CD4-positive, CD25-positive, alpha-beta regulatory T cell (primary cell): ENCODE results near the gene TAP1. TPM values are rescaled to one million over a fixed set of nuclear protein-coding genes. Genes with fewer than 3 reads are reported as not detected.
"Not testable (repeated sequence)": the region's sequence is repeated elsewhere in the genome, so short reads cannot be mapped to it uniquely, and the experiment has no call there.

Source experiments
- ATAC-seq, 2 donors: fragments of 150-1000 bp; cut with Tn5 transposase; one replicate each; pipeline ENCODE4 v1.10.0; 2021; ENCODE audit warnings: low read depth in 2 of 2, moderate number of reproducible peaks in 2 of 2, moderate library complexity in 1 of 2
- DNase-seq, 3 donors: peaks; one replicate each; pipeline versions ENCODE4 v3.0.0 to v3.0.0-alpha.2; 2012 to 2022; ENCODE audit warnings: mixed read lengths in 1 of 3
- H3K27ac ChIP-seq: one replicate; pipeline ENCODE4 v1.7.0; 2013; ENCODE audit warnings: mild to moderate bottlenecking, low read length; ENCODE audit not compliant: insufficient read depth, poor library complexity, severe bottlenecking
- H3K27me3 ChIP-seq: one replicate; pipeline ENCODE4 v1.7.0; 2013; ENCODE audit warnings: low read length; ENCODE audit not compliant: control insufficient read depth, insufficient read depth
- H3K36me3 ChIP-seq: one replicate; pipeline ENCODE4 v1.7.0; 2013; ENCODE audit warnings: mild to moderate bottlenecking, low read length, moderate library complexity; ENCODE audit not compliant: control insufficient read depth, insufficient read depth
- H3K4me1 ChIP-seq: 2 replicates; pipeline ENCODE4 v1.7.0; 2013; ENCODE audit warnings: mild to moderate bottlenecking, low read length; ENCODE audit not compliant: insufficient read depth, control insufficient read depth, poor library complexity, severe bottlenecking
- H3K4me3 ChIP-seq: one replicate; pipeline ENCODE4 v1.7.0; 2013; ENCODE audit warnings: low read depth, mild to moderate bottlenecking, low read length, moderate library complexity
- H3K9me3 ChIP-seq, 2 experiments: 1 replicate in 1 of 2; 2 replicates in 1 of 2; pipeline ENCODE4 v1.7.0; 2013; ENCODE audit warnings: low read length in 2 of 2, mild to moderate bottlenecking in 1 of 2, moderate library complexity in 1 of 2; ENCODE audit not compliant: control insufficient read depth in 2 of 2
- H3K27ac Mint-ChIP-seq, 3 donors: one replicate each; pipeline ENCODE4 v1.8.0; 2020 to 2022; ENCODE audit warnings: mild to moderate bottlenecking in 3 of 3, mixed read lengths in 3 of 3, moderate library complexity in 2 of 3
- H3K27me3 Mint-ChIP-seq: one replicate; pipeline ENCODE4 v1.8.0; 2022; ENCODE audit warnings: mild to moderate bottlenecking, mixed read lengths
- H3K36me3 Mint-ChIP-seq: one replicate; pipeline ENCODE4 v1.8.0; 2020; ENCODE audit warnings: mixed read lengths
- H3K4me1 Mint-ChIP-seq, 4 donors: one replicate each; pipeline ENCODE4 v1.8.0; 2020 to 2022; ENCODE audit warnings: mixed read lengths in 4 of 4, mild to moderate bottlenecking in 1 of 4
- H3K4me3 Mint-ChIP-seq, 4 donors: one replicate each; pipeline ENCODE4 v1.8.0; 2020 to 2022; ENCODE audit warnings: mild to moderate bottlenecking in 4 of 4, mixed read lengths in 4 of 4, moderate library complexity in 3 of 4
- H3K9me3 Mint-ChIP-seq, 7 donors: one replicate each; pipeline ENCODE4 v1.8.0; 2020 to 2022; ENCODE audit warnings: mixed read lengths in 7 of 7, mild to moderate bottlenecking in 3 of 7, moderate library complexity in 2 of 7
- polyA plus RNA-seq, 4 donors: library from polyadenylated mRNA; unstranded; fragments of 300-500 nt; fragmentation: Illumina TruSeq; gene quantifications; one replicate each; pipeline ENCODE4 v1.2.3, GENCODE V29; 2021
- total RNA-seq: library from RNA; stranded (reverse); gene quantifications from one replicate; pipeline ENCODE4 v1.2.3, GENCODE V29; 2022

Gene TAP1
- total and polyA plus RNA-seq, 5 donors from 2014 or later: 220 to 477 (median 430) TPM

DNA sequence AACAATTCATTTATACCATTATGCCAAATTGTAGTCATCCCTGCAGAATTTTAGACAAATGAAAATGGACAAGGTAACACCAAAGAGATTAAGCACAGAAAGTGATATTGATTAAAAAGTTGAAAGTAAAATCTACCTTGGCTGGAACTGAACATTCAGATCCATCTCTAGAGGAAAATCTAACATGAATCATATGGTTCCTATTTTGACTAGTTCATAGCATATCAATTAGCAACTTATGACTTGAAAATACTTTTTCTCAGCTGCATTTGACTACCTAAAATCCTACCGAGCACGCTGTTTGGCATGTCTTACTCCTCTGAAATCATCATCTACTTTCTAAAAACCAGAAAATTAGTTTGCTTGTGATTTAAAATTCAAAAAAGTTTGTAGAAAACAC lies 23.1 kb upstream of the TAP1 start:
- no peak overlapping the region for H3K4me3 ChIP-seq
- no peak overlapping the region for H3K4me3 Mint-ChIP-seq
- H3K36me3 Mint-ChIP-seq: peaks cover 29% of the 10 kb centered on the region
- ATAC-seq (no peak), DNase-seq (no peak)
- peaks cover 6% of the 10 kb centered on the region for H3K36me3 ChIP-seq
- peaks cover 0 to 4% (median under 1%) of the 10 kb centered on the region in 7 donors for H3K9me3 Mint-ChIP-seq
- H3K4me1 Mint-ChIP-seq: peaks cover 0 to 2% (median 0%) of the 10 kb centered on the region in 4 donors
- peaks cover 0 to 3% of the 10 kb centered on the region in 2 experiments for H3K9me3 ChIP-seq
- no peaks in the 10 kb centered on the region for H3K27me3 ChIP-seq
- H3K27ac Mint-ChIP-seq: no peak overlapping the region
- H3K27me3 Mint-ChIP-seq: peaks cover 32% of the 10 kb centered on the region
- no peak overlapping the region for H3K27ac ChIP-seq
- no peaks in the 10 kb centered on the region for H3K4me1 ChIP-seq

DNA sequence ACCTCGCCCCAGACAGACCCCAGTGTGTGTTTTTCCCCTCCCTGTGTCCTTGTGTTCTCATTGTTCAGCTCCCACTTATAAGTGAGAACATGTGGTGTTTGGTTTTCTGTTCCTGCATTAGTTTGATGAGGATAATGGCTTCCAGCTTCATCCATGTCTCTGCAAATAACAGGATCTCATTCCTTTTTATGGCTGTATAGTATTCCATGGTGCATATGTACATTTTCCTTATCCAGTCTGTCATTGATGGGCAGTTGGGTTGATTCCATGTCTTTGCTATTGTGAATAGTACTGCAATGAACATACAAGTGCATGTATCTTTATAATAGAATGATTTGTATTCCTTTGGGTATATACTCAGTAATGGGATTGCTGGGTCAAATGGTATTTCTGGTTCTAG lies 20.4 kb upstream of the TAP1 start:
- H3K9me3 Mint-ChIP-seq, ATAC-seq, H3K27me3 ChIP-seq, H3K36me3 ChIP-seq, H3K27ac ChIP-seq, H3K4me3 Mint-ChIP-seq, H3K9me3 ChIP-seq, DNase-seq, H3K4me1 ChIP-seq, H3K4me1 Mint-ChIP-seq, H3K4me3 ChIP-seq: not testable (repeated sequence)
- Mint-ChIP-seq H3K36me3 (peaks cover 16% of the 10 kb centered on the region), H3K27ac (peak overlapping the region in 1 of 3 donors; percentile 50), H3K27me3 (peaks cover 36% of the 10 kb centered on the region)

DNA sequence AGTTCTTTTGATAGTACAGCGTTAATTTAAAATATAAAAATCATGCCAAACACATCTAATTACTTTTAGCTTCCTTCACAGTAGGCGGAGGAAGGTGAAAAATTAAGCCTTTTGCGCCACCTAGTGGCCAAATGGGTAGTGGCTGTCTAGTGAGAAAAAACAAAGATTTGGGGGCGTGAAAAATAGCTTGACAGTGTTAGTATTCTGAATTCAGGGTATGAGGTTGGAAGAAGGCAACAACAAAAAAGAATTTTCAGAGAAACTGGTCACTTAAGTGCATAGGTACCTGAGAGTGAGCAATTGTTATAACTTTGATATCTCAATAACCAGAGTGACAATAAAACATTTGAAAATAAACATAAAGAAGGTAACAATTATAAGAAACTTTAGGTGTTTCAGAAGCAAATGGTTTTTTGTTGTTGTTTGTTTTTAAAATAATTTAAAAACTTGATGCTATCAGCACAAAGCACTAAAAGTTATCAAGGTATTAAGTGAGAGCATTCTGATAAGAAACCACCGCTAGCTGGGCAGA lies 14.8 kb upstream of the TAP1 start:
- DNase-seq: peak; percentile 77 to 90 (median 86)
- H3K4me3 ChIP-seq: peak overlapping the region; percentile 34
- no peak overlapping the region for H3K27ac ChIP-seq
- peaks cover 8% of the 10 kb centered on the region for H3K36me3 ChIP-seq
- peaks cover 0 to 4% (median under 1%) of the 10 kb centered on the region in 7 donors for H3K9me3 Mint-ChIP-seq
- H3K27ac Mint-ChIP-seq: peak overlapping the region in 1 of 3 donors; percentile 9
- peak; percentile 79 to 84 for ATAC-seq
- H3K9me3 ChIP-seq: peaks cover 0 to 3% of the 10 kb centered on the region in 2 experiments
- no peaks in the 10 kb centered on the region for H3K27me3 ChIP-seq
- H3K4me1 ChIP-seq: peaks cover 11% of the 10 kb centered on the region
- peaks cover 14% of the 10 kb centered on the region for H3K36me3 Mint-ChIP-seq
- no peak overlapping the region for H3K4me3 Mint-ChIP-seq
- H3K27me3 Mint-ChIP-seq: peaks cover 13% of the 10 kb centered on the region
- H3K4me1 Mint-ChIP-seq: peaks cover 19 to 33% (median 25%) of the 10 kb centered on the region in 4 donors

DNA sequence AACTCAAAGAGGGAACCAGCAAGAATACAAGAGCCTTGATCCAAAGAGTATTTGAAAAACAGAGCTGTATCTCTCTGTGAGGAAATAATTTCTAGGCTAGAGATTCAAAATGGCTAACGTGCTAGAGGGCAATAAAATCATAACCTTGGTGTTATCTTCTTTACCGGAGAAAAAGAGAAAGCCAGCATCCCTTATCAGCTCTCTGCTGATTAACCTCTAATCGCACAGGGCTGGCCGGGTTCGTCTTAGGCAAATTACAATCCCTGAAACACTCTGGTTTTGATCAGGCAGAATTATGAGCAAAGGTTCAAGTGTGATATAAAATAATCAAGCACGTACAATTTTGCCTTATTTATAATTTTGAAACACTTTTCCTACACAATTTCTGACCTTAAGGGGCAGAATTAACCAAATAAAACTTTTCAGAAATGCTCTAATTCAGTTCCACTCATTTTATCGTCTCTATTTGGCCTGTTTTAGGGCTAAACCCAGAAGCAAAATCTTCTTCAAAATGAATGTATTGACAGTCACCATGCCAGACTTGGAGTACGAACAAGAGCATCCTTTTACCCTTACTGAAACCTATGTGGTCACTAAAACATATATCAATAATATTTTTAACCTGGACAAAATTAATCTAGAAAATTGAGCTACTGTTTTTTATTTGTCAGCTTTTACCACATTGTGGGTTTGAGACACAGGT lies 14.2 kb upstream of the TAP1 start:
- peaks cover 12% of the 10 kb centered on the region for H3K36me3 Mint-ChIP-seq
- peak overlapping the region in 2 of 3 donors; percentile 41 to 81 for H3K27ac Mint-ChIP-seq
- peaks cover 0 to 4% (median 0%) of the 10 kb centered on the region in 7 donors for H3K9me3 Mint-ChIP-seq
- H3K27me3 ChIP-seq: no peaks in the 10 kb centered on the region
- ATAC-seq (peak; percentile 10 to 15), DNase-seq (no peak)
- H3K27me3 Mint-ChIP-seq: peaks cover 13% of the 10 kb centered on the region
- peaks cover 0 to under 1% of the 10 kb centered on the region in 2 experiments for H3K9me3 ChIP-seq
- peak overlapping the region; percentile 43 for H3K27ac ChIP-seq
- H3K36me3 ChIP-seq: peaks cover 8% of the 10 kb centered on the region
- peak overlapping the region; percentile 34 for H3K4me3 ChIP-seq
- H3K4me1 ChIP-seq: peaks cover 11% of the 10 kb centered on the region
- H3K4me3 Mint-ChIP-seq: peak overlapping the region in 1 of 4 donors; percentile 57
- peaks cover 20 to 33% (median 26%) of the 10 kb centered on the region in 4 donors for H3K4me1 Mint-ChIP-seq

DNA sequence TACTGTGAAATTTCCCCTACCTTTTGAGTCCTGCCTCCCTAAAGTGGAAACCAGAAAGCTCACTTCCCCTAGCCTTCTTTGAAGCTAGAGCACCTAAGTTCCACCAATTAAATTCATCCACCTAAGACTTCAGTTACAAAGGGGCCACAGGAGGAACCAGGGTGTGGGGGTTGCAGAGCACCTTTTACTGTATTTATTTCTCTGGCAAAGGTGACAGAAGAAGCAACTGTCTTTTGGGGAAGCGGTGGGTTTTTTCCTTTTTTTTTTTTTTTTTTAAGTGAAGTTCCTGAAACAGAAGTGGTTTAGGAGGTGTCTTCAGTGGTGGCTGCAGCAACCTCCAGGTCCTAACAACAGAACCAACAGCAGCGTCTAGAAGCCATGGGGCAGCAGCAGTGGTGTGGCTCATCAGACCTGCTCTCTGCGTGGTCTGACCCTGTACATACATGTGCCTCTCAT lies 13.5 kb upstream of the TAP1 start:
- H3K27ac ChIP-seq: peak overlapping the region; percentile 43
- H3K36me3 ChIP-seq: peaks cover 9% of the 10 kb centered on the region
- no peaks in the 10 kb centered on the region for H3K27me3 ChIP-seq
- H3K9me3 ChIP-seq: no peaks in the 10 kb centered on the region
- peaks cover 20 to 33% (median 26%) of the 10 kb centered on the region in 4 donors for H3K4me1 Mint-ChIP-seq
- no peak overlapping the region for H3K4me3 ChIP-seq
- DNase-seq (peak in 1 of 3 donors; percentile 28), ATAC-seq (peak in 1 of 2 donors; percentile 26)
- H3K9me3 Mint-ChIP-seq: peaks cover 0 to 1% (median 0%) of the 10 kb centered on the region in 7 donors
- peaks cover 11% of the 10 kb centered on the region for H3K4me1 ChIP-seq
- H3K27ac Mint-ChIP-seq: peak overlapping the region; percentile 38 to 81 (median 41)
- peaks cover 13% of the 10 kb centered on the region for H3K27me3 Mint-ChIP-seq
- H3K36me3 Mint-ChIP-seq: peaks cover 7% of the 10 kb centered on the region
- H3K4me3 Mint-ChIP-seq: peak overlapping the region in 3 of 4 donors; percentile 30 to 69 (median 57)

DNA sequence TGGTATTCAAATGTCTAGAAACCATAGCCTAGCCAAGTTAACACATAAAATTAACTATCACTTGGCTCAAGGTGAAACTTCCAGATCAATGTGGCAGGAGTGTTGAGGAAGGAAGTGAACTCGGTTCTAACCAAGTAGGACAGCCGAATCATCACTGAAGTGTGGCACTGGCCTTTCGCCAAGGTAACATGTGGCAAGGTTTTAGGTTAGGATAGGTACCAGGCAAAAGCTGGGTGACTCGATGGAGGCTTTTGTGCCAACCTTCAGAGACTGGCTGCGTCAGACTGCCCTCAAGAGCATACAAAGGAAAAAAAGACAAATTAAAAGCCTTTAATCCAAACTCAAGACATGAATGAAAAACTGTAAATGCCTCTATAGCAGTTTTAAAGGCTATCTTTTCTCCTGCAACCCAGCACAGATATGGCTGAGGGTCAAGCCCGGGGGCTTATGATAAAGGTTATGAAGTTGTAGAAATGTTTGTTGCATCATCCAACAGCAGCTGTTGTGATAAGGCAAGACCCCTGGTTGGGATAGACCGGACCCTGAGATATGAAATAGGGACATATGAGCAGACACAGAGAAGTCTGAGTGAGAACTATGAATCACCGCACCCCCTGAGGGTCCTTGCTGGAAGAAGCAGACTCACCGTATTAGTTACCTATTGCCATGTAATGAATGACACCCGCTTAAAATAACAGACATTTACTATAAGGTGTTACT lies 12.4 kb upstream of the TAP1 start:
- DNase-seq: no peak
- no peaks in the 10 kb centered on the region for H3K27me3 ChIP-seq
- H3K4me1 Mint-ChIP-seq: peaks cover 17 to 33% (median 26%) of the 10 kb centered on the region in 4 donors
- peaks cover 18% of the 10 kb centered on the region for H3K36me3 ChIP-seq
- no peak for ATAC-seq
- H3K4me1 ChIP-seq: peaks cover 11% of the 10 kb centered on the region
- H3K9me3 Mint-ChIP-seq: no peaks in the 10 kb centered on the region
- H3K27ac Mint-ChIP-seq: peak overlapping the region; percentile 41 to 44 (median 42)
- peak overlapping the region; percentile 24 for H3K27ac ChIP-seq
- no peak overlapping the region for H3K4me3 ChIP-seq
- H3K36me3 Mint-ChIP-seq: peaks cover 8% of the 10 kb centered on the region
- peaks cover 5% of the 10 kb centered on the region for H3K27me3 Mint-ChIP-seq
- H3K4me3 Mint-ChIP-seq: no peak overlapping the region
- H3K9me3 ChIP-seq: no peaks in the 10 kb centered on the region

DNA sequence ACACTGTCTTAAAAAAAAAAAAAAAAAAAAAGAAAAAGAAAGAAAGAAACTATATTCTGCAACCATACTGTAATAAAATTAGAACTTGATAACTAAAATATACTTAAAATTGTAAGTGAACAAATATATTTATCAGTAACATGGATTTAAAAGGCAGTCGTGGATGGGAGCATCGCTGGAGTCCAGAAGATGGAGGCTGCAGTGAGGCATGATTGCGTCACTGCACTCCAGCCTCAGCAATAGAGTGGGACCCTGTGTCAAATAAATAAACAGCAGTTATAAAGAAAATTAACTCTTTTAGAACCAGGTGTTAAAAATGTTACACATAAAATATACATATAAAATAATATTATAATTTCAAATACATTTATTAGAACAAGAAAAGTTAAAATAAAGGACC lies 9.2 kb upstream of the TAP1 start:
- H3K4me3 ChIP-seq: no peak overlapping the region
- no peaks in the 10 kb centered on the region for H3K9me3 ChIP-seq
- H3K27ac ChIP-seq: no peak overlapping the region
- peaks cover 17 to 51% (median 44%) of the 10 kb centered on the region in 4 donors for H3K4me1 Mint-ChIP-seq
- H3K27ac Mint-ChIP-seq: peak overlapping the region in 1 of 3 donors; percentile 76
- peaks cover 18% of the 10 kb centered on the region for H3K4me1 ChIP-seq
- no peaks in the 10 kb centered on the region for H3K27me3 Mint-ChIP-seq
- peaks cover 27% of the 10 kb centered on the region for H3K36me3 Mint-ChIP-seq
- H3K4me3 Mint-ChIP-seq: no peak overlapping the region
- ATAC-seq (no peak), DNase-seq (no peak)
- no peaks in the 10 kb centered on the region for H3K27me3 ChIP-seq
- H3K36me3 ChIP-seq: peaks cover 50% of the 10 kb centered on the region
- no peaks in the 10 kb centered on the region for H3K9me3 Mint-ChIP-seq
